GM23338 (cell line): ENCODE measurements around the gene FHIP1B. TPM values are rescaled to one million over a fixed set of nuclear protein-coding genes. Genes with fewer than 3 reads are reported as not detected.

Experiments
- ATAC-seq: fragments of 200-7000 bp; cut with Tn5 transposase; 3 replicates; pipeline ENCODE4 v1.9.1; 2020
- DNase-seq: peaks from one replicate; pipeline ENCODE4 v3.0.0-alpha.2; 2015; ENCODE audit warnings: low spot score
- H2AFZ ChIP-seq: fragments of 200-600 bp; sonication (generic); 2 replicates; pipeline ENCODE4 v1.8.0; 2016; ENCODE audit warnings: antibody characterized with exemption, mild to moderate bottlenecking, moderate library complexity
- H3F3A ChIP-seq: fragments of 200-600 bp; sonication (generic); replicated peaks from 2 replicates; pipeline ENCODE4 v1.8.0; 2017; ENCODE audit warnings: antibody characterized with exemption, mixed run types, low read depth
- H3K27ac ChIP-seq: fragments of 200-600 bp; sonication (generic); 2 replicates; pipeline ENCODE4 v1.6.1; 2016; ENCODE audit warnings: low read depth
- H3K27me3 ChIP-seq: fragments of 200-600 bp; sonication (generic); 2 replicates; pipeline ENCODE4 v1.8.0; 2016; ENCODE audit warnings: mild to moderate bottlenecking, mixed run types, moderate library complexity; ENCODE audit not compliant: insufficient read depth
- H3K36me3 ChIP-seq: fragments of 200-600 bp; sonication (generic); 2 replicates; pipeline ENCODE4 v1.8.0; 2016; ENCODE audit warnings: mild to moderate bottlenecking; ENCODE audit not compliant: insufficient read depth
- H3K4me1 ChIP-seq: fragments of 200-600 bp; sonication (generic); 2 replicates; pipeline ENCODE4 v1.8.0; 2016; ENCODE audit warnings: mild to moderate bottlenecking, moderate library complexity; ENCODE audit not compliant: insufficient read depth
- H3K4me2 ChIP-seq: fragments of 200-600 bp; sonication (generic); 2 replicates; pipeline ENCODE4 v1.7.1; 2017; ENCODE audit warnings: mixed run types
- H3K4me3 ChIP-seq: fragments of 200-600 bp; sonication (generic); 2 replicates; pipeline ENCODE4 v1.6.1; 2016; ENCODE audit warnings: mixed run types
- H3K79me2 ChIP-seq: fragments of 200-600 bp; sonication (generic); replicated peaks from 2 replicates; pipeline ENCODE4 v1.8.0; 2017; ENCODE audit warnings: mild to moderate bottlenecking; ENCODE audit not compliant: insufficient read depth
- H3K9me2 ChIP-seq: fragments of 200-600 bp; sonication (generic); 2 replicates; pipeline ENCODE4 v1.8.0; 2017; ENCODE audit not compliant: insufficient read depth
- H4K20me1 ChIP-seq: fragments of 200-600 bp; sonication (generic); replicated peaks from 2 replicates; pipeline ENCODE4 v1.8.0; 2017; ENCODE audit warnings: mild to moderate bottlenecking; ENCODE audit not compliant: insufficient read depth
- H3K27ac Mint-ChIP-seq: 2 replicates; pipeline ENCODE4 v1.8.0; 2020; ENCODE audit warnings: inconsistent platforms, mild to moderate bottlenecking, moderate library complexity, mixed read lengths
- H3K27me3 Mint-ChIP-seq: 3 replicates; pipeline ENCODE4 v1.8.0; 2022; ENCODE audit warnings: low read depth, mild to moderate bottlenecking, moderate library complexity, mixed read lengths, inconsistent platforms; ENCODE audit not compliant: insufficient read depth, poor library complexity
- H3K36me3 Mint-ChIP-seq: 3 replicates; pipeline ENCODE4 v1.8.0; 2021; ENCODE audit warnings: low read depth, mild to moderate bottlenecking, inconsistent platforms, moderate library complexity, mixed read lengths
- H3K4me1 Mint-ChIP-seq: 3 replicates; pipeline ENCODE4 v1.8.0; 2020; ENCODE audit warnings: mild to moderate bottlenecking, inconsistent platforms, mixed read lengths
- H3K4me3 Mint-ChIP-seq: 3 replicates; pipeline ENCODE4 v1.8.0; 2021; ENCODE audit warnings: moderate library complexity, mild to moderate bottlenecking, inconsistent platforms, mixed read lengths
- H3K9me3 Mint-ChIP-seq: 3 replicates; pipeline ENCODE4 v1.8.0; 2020; ENCODE audit warnings: moderate library complexity, mild to moderate bottlenecking, inconsistent platforms, mixed read lengths
- CREB1 ChIP-seq: fragments of 250-450 bp; sonication (Bioruptor Pico); IDR thresholded peaks from 2 replicates; pipeline ENCODE4 v1.5.0; 2020; ENCODE audit warnings: low read depth, mild to moderate bottlenecking, moderate library complexity
- ETS1 ChIP-seq: IDR thresholded peaks from 2 replicates; pipeline ENCODE4 v1.6.1; 2016; ENCODE audit warnings: antibody characterized with exemption
- EZH2 ChIP-seq: fragments of 200-600 bp; sonication (generic); IDR thresholded peaks from one replicate; pipeline ENCODE4 v1.8.0; 2017; ENCODE audit warnings: antibody characterized with exemption, mild to moderate bottlenecking, low read depth; ENCODE audit not compliant: unreplicated experiment
- JUNB ChIP-seq: IDR thresholded peaks from one replicate; pipeline ENCODE4 v1.6.1; 2016; ENCODE audit warnings: antibody characterized with exemption; ENCODE audit not compliant: unreplicated experiment
- POLR2AphosphoS5 ChIP-seq: IDR thresholded peaks from 2 replicates; pipeline ENCODE4 v1.6.1; 2016; ENCODE audit warnings: antibody characterized with exemption, low read depth
- REST ChIP-seq: IDR thresholded peaks from one replicate; pipeline ENCODE4 v1.6.1; 2018; ENCODE audit warnings: antibody characterized with exemption; ENCODE audit not compliant: unreplicated experiment
- STAT1 ChIP-seq: IDR thresholded peaks from one replicate; pipeline ENCODE4 v1.6.1; 2016; ENCODE audit warnings: antibody characterized with exemption; ENCODE audit not compliant: unreplicated experiment
- ZNF114 ChIP-seq: fragments of 250-450 bp; sonication (Bioruptor Pico); IDR thresholded peaks from 2 replicates; pipeline ENCODE4 v1.5.0; 2020; ENCODE audit warnings: mild to moderate bottlenecking, moderate library complexity
- ZNF331 ChIP-seq: fragments of 250-450 bp; sonication (Bioruptor Pico); IDR thresholded peaks from 2 replicates; pipeline ENCODE4 v1.5.0; 2020; ENCODE audit warnings: low read depth, mild to moderate bottlenecking, moderate library complexity
- ZNF462 ChIP-seq: fragments of 250-450 bp; sonication (Bioruptor Pico); IDR thresholded peaks from 2 replicates; pipeline ENCODE4 v1.5.0; 2020; ENCODE audit warnings: mild to moderate bottlenecking, moderate library complexity
- polyA plus RNA-seq: library from polyadenylated mRNA; unstranded; fragments of >200 nt; fragmentation: Nextera tagmentation; extraction: Ambion mirVana; gene quantifications from 2 replicates; pipeline ENCODE4 v1.2.1, GENCODE V29; 2016
- total RNA-seq: library from RNA; depleted of rRNA; stranded (reverse); fragments of >200 nt; shearing (Covaris generic); gene quantifications from 2 replicates; pipeline ENCODE4 v1.2.3, GENCODE V29; 2014

FHIP1B gene
- total and polyA plus RNA-seq, 2 experiments from 2014 or later, result 10.3 to 34.5 TPM

- H3K4me3 Mint-ChIP-seq, result no peak overlapping the region
- peaks cover 2% of the 10 kb centered on the region for H3K27me3 Mint-ChIP-seq
- H3K36me3 Mint-ChIP-seq, result no peaks in the 10 kb centered on the region
- Histone ChIP-seq H3K4me3 (no peak overlapping the region), H3K4me1 (peaks cover 7% of the 10 kb centered on the region; the same call in 1 of the 2 replicates), H3K4me2 (no peak overlapping the region), H3K36me3 (no peaks in the 10 kb centered on the region), H3K27me3 (no peaks in the 10 kb centered on the region), H3K9me2 (no peaks in the 10 kb centered on the region), H4K20me1 (peaks cover 3% of the 10 kb centered on the region; the same call in 1 of the 2 replicates), H2AFZ (no peak overlapping the region), H3K79me2 (no peaks in the 10 kb centered on the region), H3F3A (no peaks in the 10 kb centered on the region), H3K27ac (no peak overlapping the region)
- TF ChIP-seq ETS1 (no peak), JUNB (no peak), REST (no peak), STAT1 (no peak), POLR2AphosphoS5 (no peak), CREB1 (CRISPR knock-in tag) (no peak), ZNF114 (CRISPR knock-in tag) (no peak), ZNF462 (CRISPR knock-in tag) (no peak), ZNF331 (CRISPR knock-in tag) (no peak), EZH2 (no peak)
- no peaks in the 10 kb centered on the region for H3K9me3 Mint-ChIP-seq
- H3K27ac Mint-ChIP-seq, result no peak overlapping the region
- ATAC-seq, result no peak
- DNase-seq, result no peak
- peaks cover 8% of the 10 kb centered on the region for H3K4me1 Mint-ChIP-seq
Observed at GRCh38 chr11:6201481-6201880, 33.0 kb downstream of the FHIP1B start.
